Measurements from ENCODE around the gene LSAMP. TPM values are rescaled to one million over a fixed set of nuclear protein-coding genes. Genes with fewer than 3 reads are reported as not detected.

Gene LSAMP
- total and polyA plus RNA-seq, 4 experiments from 2014 or later, result not detected

DNA sequence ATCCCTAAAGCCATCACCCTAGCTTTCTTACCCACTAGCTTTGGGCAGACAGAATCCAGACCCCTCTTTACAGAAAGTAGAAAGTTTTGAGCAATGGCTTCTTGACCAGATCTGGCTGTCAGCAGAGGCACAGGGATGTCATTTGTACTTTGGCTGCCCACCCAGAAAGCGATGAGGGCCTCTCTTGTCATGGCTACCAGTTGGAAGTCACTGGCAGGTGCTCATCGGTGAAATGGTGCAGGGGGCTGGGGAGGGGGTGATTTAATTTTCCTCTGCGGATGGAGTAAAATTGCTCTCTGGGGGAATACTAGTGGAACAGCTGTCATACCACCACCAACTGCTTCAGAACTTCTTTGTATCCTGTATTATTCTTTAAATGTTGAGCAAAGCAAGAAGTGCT is 393.7 kb downstream of the LSAMP start:
- Mint-ChIP-seq H3K4me3 (no peak overlapping the region), H3K27ac (no peak overlapping the region), H3K9me3 (peaks cover 0 to 2% (median 0%) of the 10 kb centered on the region in 8 donors), H3K27me3 (no peaks in the 10 kb centered on the region), H3K4me1 (no peaks in the 10 kb centered on the region), H3K36me3 (no peaks in the 10 kb centered on the region)
- Histone ChIP-seq H3K4me3 (ENCODE audit: low read length in 2 of 2) (no peak overlapping the region), H3K27me3 (ENCODE audit: insufficient read depth, low read length) (no peaks in the 10 kb centered on the region), H3K9me3 (ENCODE audit: control insufficient read depth in 1 of 2, low read length in 2 of 2) (no peaks in the 10 kb centered on the region), H3K4me1 (ENCODE audit: insufficient read depth, low read length) (no peaks in the 10 kb centered on the region), H3K36me3 (ENCODE audit: insufficient read depth, low read length) (no peaks in the 10 kb centered on the region), H3K27ac (ENCODE audit: low read depth, low read length) (no peak overlapping the region)
- no peak for DNase-seq
- CTCF ChIA-PET (ENCODE audit: partially characterized antibody), result no interaction called here
- intact Hi-C loops (cut with micrococcal nuclease), result no loop called here
- POLR2A ChIA-PET (ENCODE audit: partially characterized antibody), result no interaction called here

DNA sequence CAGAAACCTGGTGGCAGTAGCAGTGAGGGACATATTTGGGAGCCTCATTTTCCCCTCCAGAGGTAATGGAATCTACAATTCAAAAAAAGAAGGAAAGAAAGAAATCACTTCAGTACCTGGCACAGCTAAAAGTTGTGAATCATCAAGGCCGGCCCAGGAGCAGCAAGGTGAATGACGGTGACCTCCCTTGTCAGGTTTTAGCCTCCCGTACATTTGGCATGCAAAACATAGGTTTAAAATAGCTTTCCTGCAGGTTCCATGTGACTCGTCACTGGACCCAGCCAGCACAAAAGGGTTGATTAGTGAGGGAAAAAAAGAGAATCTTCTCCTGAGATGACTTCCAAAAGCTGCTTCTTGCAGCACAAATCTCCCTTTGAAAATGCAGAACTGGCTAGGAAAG is 394.2 kb downstream of the LSAMP start:
- POLR2A ChIA-PET (ENCODE audit: partially characterized antibody), result no interaction called here
- H3K27ac Mint-ChIP-seq, result no peak overlapping the region
- intact Hi-C loops (cut with micrococcal nuclease), result no loop called here
- H3K27ac ChIP-seq (ENCODE audit: low read depth, low read length), result no peak overlapping the region
- peaks cover 0 to 2% (median 0%) of the 10 kb centered on the region in 8 donors for H3K9me3 Mint-ChIP-seq
- no peaks in the 10 kb centered on the region for H3K27me3 ChIP-seq (ENCODE audit: insufficient read depth, low read length)
- no peak overlapping the region for H3K4me3 ChIP-seq (ENCODE audit: low read length in 2 of 2)
- H3K4me3 Mint-ChIP-seq, result no peak overlapping the region
- H3K27me3 Mint-ChIP-seq, result no peaks in the 10 kb centered on the region
- DNase-seq, result no peak
- no peaks in the 10 kb centered on the region for H3K36me3 Mint-ChIP-seq
- H3K4me1 Mint-ChIP-seq, result no peaks in the 10 kb centered on the region
- no peaks in the 10 kb centered on the region for H3K9me3 ChIP-seq (ENCODE audit: control insufficient read depth in 1 of 2, low read length in 2 of 2)
- CTCF ChIA-PET (ENCODE audit: partially characterized antibody), result no interaction called here
- no peaks in the 10 kb centered on the region for H3K36me3 ChIP-seq (ENCODE audit: insufficient read depth, low read length)
- H3K4me1 ChIP-seq (ENCODE audit: insufficient read depth, low read length), result no peaks in the 10 kb centered on the region

DNA sequence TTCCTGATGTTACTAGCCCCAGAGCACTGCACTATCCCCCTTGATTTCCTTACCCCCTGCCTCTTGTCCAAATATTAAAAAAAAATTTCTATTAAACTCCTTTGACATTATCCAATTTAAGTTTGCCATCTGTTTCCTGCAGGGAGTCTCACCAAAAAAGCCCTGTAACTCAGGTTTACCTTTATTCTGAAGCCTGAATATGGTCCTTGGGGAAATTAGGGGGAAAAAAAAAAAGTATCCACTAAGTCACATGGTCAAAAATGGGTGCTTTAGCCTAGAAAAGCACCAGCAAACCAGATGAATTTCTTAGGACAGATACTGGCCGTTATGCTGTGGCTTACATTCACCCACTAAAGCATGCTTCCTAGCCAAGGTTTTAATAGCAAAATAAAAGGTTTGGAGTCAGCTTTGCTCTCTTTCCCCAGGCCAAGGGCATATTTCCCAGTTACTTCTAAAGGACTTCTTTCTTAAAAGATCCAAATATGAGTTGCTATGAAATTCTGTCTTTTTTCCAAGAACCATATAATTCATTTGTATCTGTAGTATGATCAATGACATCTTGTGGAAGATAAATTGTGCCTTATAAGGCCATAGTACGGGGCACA is 394.9 kb downstream of the LSAMP start:
- Mint-ChIP-seq H3K36me3 (no peaks in the 10 kb centered on the region), H3K27me3 (no peaks in the 10 kb centered on the region), H3K4me1 (no peaks in the 10 kb centered on the region), H3K4me3 (no peak overlapping the region), H3K9me3 (peaks cover 0 to 2% (median 0%) of the 10 kb centered on the region in 8 donors), H3K27ac (no peak overlapping the region)
- CTCF ChIA-PET (ENCODE audit: partially characterized antibody), result no interaction called here
- DNase-seq, result no peak
- POLR2A ChIA-PET (ENCODE audit: partially characterized antibody), result no interaction called here
- Histone ChIP-seq H3K4me3 (ENCODE audit: low read length in 2 of 2) (no peak overlapping the region), H3K27ac (ENCODE audit: low read depth, low read length) (no peak overlapping the region), H3K27me3 (ENCODE audit: insufficient read depth, low read length) (no peaks in the 10 kb centered on the region), H3K4me1 (ENCODE audit: insufficient read depth, low read length) (no peaks in the 10 kb centered on the region), H3K9me3 (ENCODE audit: control insufficient read depth in 1 of 2, low read length in 2 of 2) (no peaks in the 10 kb centered on the region), H3K36me3 (ENCODE audit: insufficient read depth, low read length) (no peaks in the 10 kb centered on the region)
- intact Hi-C loops (cut with micrococcal nuclease), result no loop called here

DNA sequence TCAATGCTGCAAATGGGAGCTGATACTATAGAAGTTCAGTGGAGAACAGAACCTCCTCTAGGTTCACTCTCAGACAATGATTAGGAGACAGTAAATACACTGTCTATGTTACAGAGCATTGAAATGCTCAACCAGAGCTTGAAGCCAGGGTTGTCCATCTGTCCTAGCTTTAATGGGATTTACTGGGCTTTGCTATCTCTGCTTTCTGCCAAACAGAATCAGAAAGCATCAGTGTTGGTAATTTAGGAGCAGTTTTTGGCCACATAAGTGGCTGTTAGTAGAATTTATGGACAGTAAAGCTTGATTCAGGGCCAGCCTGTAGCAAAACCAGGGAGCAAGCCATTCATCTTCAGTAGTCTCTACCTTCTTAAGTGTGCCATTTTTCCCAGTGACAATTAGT is 396.3 kb downstream of the LSAMP start:
- POLR2A ChIA-PET (ENCODE audit: partially characterized antibody), result no interaction called here

DNA sequence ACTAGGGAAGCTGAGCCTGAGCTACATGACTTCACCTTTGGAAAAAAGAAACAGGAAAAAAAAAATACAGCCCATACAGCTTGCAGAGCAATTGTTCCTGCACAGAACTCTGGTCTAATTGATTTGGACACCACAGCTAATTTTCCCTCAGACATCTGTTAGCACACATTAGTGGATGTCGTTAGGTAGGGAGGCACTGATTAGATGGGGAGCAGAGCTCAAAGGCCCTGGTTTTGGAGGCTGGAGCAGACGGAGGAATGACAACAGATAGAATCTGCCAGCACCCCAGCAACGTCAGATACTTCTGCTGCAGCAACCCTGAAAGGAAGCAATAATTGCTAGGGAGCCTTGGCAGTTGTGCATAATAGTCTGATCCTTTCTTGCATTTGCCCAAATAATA is 398.9 kb downstream of the LSAMP start:
- intact Hi-C loops (cut with micrococcal nuclease), result no loop called here
- Mint-ChIP-seq H3K36me3 (no peaks in the 10 kb centered on the region), H3K27ac (no peak overlapping the region), H3K27me3 (peaks cover 0 to 3% of the 10 kb centered on the region in 2 donors), H3K4me1 (no peaks in the 10 kb centered on the region), H3K4me3 (no peak overlapping the region), H3K9me3 (peaks cover 0 to 4% (median 0%) of the 10 kb centered on the region in 8 donors)
- ChIA-PET POLR2A (ENCODE audit: partially characterized antibody) (no interaction called here), CTCF (ENCODE audit: partially characterized antibody) (no interaction called here)
- DNase-seq, result no peak
- Histone ChIP-seq H3K4me3 (ENCODE audit: low read length in 2 of 2) (no peak overlapping the region), H3K36me3 (ENCODE audit: insufficient read depth, low read length) (no peaks in the 10 kb centered on the region), H3K4me1 (ENCODE audit: insufficient read depth, low read length) (no peaks in the 10 kb centered on the region), H3K27me3 (ENCODE audit: insufficient read depth, low read length) (no peaks in the 10 kb centered on the region), H3K27ac (ENCODE audit: low read depth, low read length) (no peak overlapping the region), H3K9me3 (ENCODE audit: control insufficient read depth in 1 of 2, low read length in 2 of 2) (no peaks in the 10 kb centered on the region)

More for the DNA sequence above, 396.3 kb downstream of the LSAMP start:
- Histone ChIP-seq H3K9me3 (ENCODE audit: control insufficient read depth in 1 of 2, low read length in 2 of 2) (no peaks in the 10 kb centered on the region), H3K36me3 (ENCODE audit: insufficient read depth, low read length) (no peaks in the 10 kb centered on the region), H3K4me1 (ENCODE audit: insufficient read depth, low read length) (no peaks in the 10 kb centered on the region), H3K27me3 (ENCODE audit: insufficient read depth, low read length) (no peaks in the 10 kb centered on the region), H3K27ac (ENCODE audit: low read depth, low read length) (no peak overlapping the region), H3K4me3 (ENCODE audit: low read length in 2 of 2) (no peak overlapping the region)
- H3K9me3 Mint-ChIP-seq, result peaks cover 0 to 4% (median 0%) of the 10 kb centered on the region in 8 donors
- H3K27me3 Mint-ChIP-seq, result peaks cover 0 to 3% of the 10 kb centered on the region in 2 donors
- H3K4me1 Mint-ChIP-seq, result no peaks in the 10 kb centered on the region
- CTCF ChIA-PET (ENCODE audit: partially characterized antibody), result no interaction called here
- no peak overlapping the region for H3K27ac Mint-ChIP-seq
- H3K36me3 Mint-ChIP-seq, result no peaks in the 10 kb centered on the region
- DNase-seq, result no peak
- intact Hi-C loops (cut with micrococcal nuclease), result no loop called here
- H3K4me3 Mint-ChIP-seq, result no peak overlapping the region

DNA sequence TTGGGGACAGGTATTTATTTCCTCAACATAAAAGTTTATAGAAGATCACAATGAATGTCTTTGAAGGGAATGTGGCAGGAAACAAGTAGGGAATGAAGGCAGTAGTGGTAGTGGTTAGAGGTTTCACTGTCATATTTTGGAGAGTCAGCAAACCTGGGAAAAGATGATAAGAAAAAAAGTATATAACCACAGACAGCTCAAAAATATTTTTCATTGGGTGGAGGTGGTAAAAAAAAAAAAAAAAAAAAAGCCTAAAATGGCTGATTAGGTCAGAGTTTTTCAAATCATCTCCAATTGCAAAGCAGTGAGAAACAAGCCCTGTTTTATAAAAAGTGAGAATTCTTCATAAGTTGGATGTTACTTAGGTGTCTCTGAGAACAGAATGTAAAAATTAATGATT is 400.0 kb downstream of the LSAMP start:
- H3K36me3 Mint-ChIP-seq, result no peaks in the 10 kb centered on the region
- no peak overlapping the region for H3K4me3 Mint-ChIP-seq
- CTCF ChIA-PET (ENCODE audit: partially characterized antibody), result no interaction called here
- no peaks in the 10 kb centered on the region for H3K36me3 ChIP-seq (ENCODE audit: insufficient read depth, low read length)
- no peaks in the 10 kb centered on the region for H3K9me3 ChIP-seq (ENCODE audit: control insufficient read depth in 1 of 2, low read length in 2 of 2)
- intact Hi-C loops (cut with micrococcal nuclease), result no loop called here
- H3K9me3 Mint-ChIP-seq, result peaks cover 0 to 4% (median 0%) of the 10 kb centered on the region in 8 donors
- no peak overlapping the region for H3K27ac ChIP-seq (ENCODE audit: low read depth, low read length)
- H3K4me3 ChIP-seq (ENCODE audit: low read length in 2 of 2), result no peak overlapping the region
- no peak overlapping the region for H3K27ac Mint-ChIP-seq
- no peaks in the 10 kb centered on the region for H3K27me3 ChIP-seq (ENCODE audit: insufficient read depth, low read length)
- no peak for DNase-seq
- peaks cover 0 to 3% of the 10 kb centered on the region in 2 donors for H3K27me3 Mint-ChIP-seq
- no peaks in the 10 kb centered on the region for H3K4me1 ChIP-seq (ENCODE audit: insufficient read depth, low read length)
- POLR2A ChIA-PET (ENCODE audit: partially characterized antibody), result no interaction called here
- no peaks in the 10 kb centered on the region for H3K4me1 Mint-ChIP-seq

DNA sequence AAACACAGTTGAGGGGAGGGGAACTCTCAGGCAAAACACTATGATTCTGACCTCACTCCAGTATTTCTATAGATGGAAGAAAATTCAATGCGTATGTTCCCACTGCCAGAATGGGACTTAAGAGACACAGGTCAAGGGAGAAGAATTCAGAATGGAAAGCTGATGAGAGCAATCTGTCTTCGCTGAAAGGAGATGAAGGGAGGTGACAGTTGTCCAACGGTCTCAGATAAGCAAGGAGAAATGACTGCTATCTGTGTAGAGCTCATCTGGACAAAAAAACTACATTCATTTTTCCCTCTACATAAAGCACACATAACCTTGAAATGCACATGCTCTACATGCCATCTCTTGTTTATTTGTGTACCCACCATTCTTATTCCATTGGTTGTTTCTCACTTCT is 405.1 kb downstream of the LSAMP start:
- H3K27me3 ChIP-seq (ENCODE audit: insufficient read depth, low read length), result no peaks in the 10 kb centered on the region
- Mint-ChIP-seq H3K4me3 (no peak overlapping the region), H3K27ac (no peak overlapping the region), H3K4me1 (no peaks in the 10 kb centered on the region), H3K36me3 (no peaks in the 10 kb centered on the region), H3K27me3 (peaks cover 0 to 3% of the 10 kb centered on the region in 2 donors), H3K9me3 (peaks cover 0 to 2% (median 0%) of the 10 kb centered on the region in 8 donors)
- no peak overlapping the region for H3K27ac ChIP-seq (ENCODE audit: low read depth, low read length)
- H3K36me3 ChIP-seq (ENCODE audit: insufficient read depth, low read length), result no peaks in the 10 kb centered on the region
- no peak overlapping the region for H3K4me3 ChIP-seq (ENCODE audit: low read length in 2 of 2)
- CTCF ChIA-PET (ENCODE audit: partially characterized antibody), result no interaction called here
- intact Hi-C loops (cut with micrococcal nuclease), result no loop called here
- no peaks in the 10 kb centered on the region for H3K9me3 ChIP-seq (ENCODE audit: control insufficient read depth in 1 of 2, low read length in 2 of 2)
- H3K4me1 ChIP-seq (ENCODE audit: insufficient read depth, low read length), result no peaks in the 10 kb centered on the region
- DNase-seq, result no peak
- POLR2A ChIA-PET (ENCODE audit: partially characterized antibody), result no interaction called here

DNA sequence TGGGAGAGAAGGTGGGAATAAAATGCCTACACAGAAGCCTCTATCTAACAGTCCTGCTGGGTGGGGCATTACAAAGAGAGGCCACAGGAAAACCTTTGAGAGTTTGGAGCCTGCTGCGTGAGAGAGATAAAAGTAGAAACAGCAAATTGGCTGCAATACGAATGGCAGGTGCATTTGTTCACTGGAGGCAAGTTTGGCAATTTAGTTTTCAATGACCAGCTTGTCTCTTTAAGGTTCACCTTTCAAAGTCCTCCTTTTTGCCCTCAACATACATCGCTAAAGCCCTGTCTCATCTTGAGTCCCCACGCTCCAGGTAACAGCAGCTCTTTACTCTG is 405.7 kb downstream of the LSAMP start:
- no peaks in the 10 kb centered on the region for H3K36me3 ChIP-seq (ENCODE audit: insufficient read depth, low read length)
- intact Hi-C loops (cut with micrococcal nuclease), result no loop called here
- H3K36me3 Mint-ChIP-seq, result no peaks in the 10 kb centered on the region
- H3K27me3 ChIP-seq (ENCODE audit: insufficient read depth, low read length), result no peaks in the 10 kb centered on the region
- no peaks in the 10 kb centered on the region for H3K4me1 ChIP-seq (ENCODE audit: insufficient read depth, low read length)
- H3K27me3 Mint-ChIP-seq, result peaks cover 0 to 3% of the 10 kb centered on the region in 2 donors
- H3K4me3 ChIP-seq (ENCODE audit: low read length in 2 of 2), result no peak overlapping the region
- DNase-seq, result no peak
- no peaks in the 10 kb centered on the region for H3K9me3 ChIP-seq (ENCODE audit: control insufficient read depth in 1 of 2, low read length in 2 of 2)
- H3K27ac Mint-ChIP-seq, result no peak overlapping the region
- H3K9me3 Mint-ChIP-seq, result peaks cover 0 to 2% (median 0%) of the 10 kb centered on the region in 8 donors
- no peaks in the 10 kb centered on the region for H3K4me1 Mint-ChIP-seq
- ChIA-PET CTCF (ENCODE audit: partially characterized antibody) (no interaction called here), POLR2A (ENCODE audit: partially characterized antibody) (no interaction called here)
- no peak overlapping the region for H3K27ac ChIP-seq (ENCODE audit: low read depth, low read length)
- no peak overlapping the region for H3K4me3 Mint-ChIP-seq

Measured in CD4-positive, alpha-beta memory T cell (primary cell).